Measurements from ENCODE around the gene CALML3.

DNA sequence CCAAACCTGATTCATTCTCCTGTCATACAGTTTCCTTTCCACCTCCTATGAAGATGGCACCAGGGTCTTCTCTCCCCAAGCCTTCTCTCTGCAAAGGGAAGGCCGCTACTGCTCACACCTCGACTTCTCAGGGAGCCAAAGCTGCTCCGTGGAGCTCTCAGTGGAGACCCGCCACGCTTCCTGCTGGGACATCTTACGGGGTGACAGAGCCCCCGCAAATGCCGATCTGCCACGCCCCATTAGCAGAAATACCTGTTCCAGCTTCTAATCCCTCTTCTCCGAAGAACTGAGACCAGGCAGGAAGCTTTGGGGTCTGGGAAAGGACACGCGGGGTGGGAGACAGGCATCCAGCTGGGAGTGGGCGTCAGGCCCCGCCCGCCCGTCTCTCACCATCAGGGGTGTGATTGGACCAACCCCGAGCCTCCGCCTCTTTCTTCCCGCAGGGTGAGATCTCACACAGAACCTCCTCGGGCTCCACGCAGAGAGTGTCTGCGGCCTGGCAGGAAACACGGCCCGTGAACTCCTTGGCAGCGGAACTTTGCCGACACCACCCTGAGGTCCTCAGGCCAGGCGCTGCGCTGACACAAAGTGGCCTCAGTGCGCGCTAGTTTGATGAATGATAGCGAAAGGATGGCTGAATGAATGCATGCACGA is 13.4 kb upstream of the CALML3 start:
- no peak for TF ChIP-seq GATA3 (IDR thresholded peaks at IDR 0.05; ENCODE audit: low read depth, low read length)
- no peak for TF ChIP-seq GATA2 (IDR thresholded peaks at IDR 0.05; ENCODE audit: low read depth, low read length)

Data from SH-SY5Y (cell line).